K562 (cell line): ENCODE measurements around the gene MAGI3. TPM values are rescaled to one million over a fixed set of nuclear protein-coding genes. Genes with fewer than 3 reads are reported as not detected.

Experiments
- ATAC-seq: fragments of 200-7000 bp; cut with Tn5 transposase; 3 replicates; pipeline ENCODE4 v1.9.1; 2020; ENCODE audit warnings: moderate library complexity
- BruUV-seq: library from RNA; stranded (reverse); fragments of 400-500 nt; replicated peaks from 2 replicates; lab custom pipeline; 2021; lab: Mats Ljungman, UMichigan
- CTCF ChIA-PET: fragments of 300-600 bp; formaldehyde crosslinking; extraction: SDS; loops from one replicate; lab custom pipeline; 2021; ENCODE audit warnings: low intra/inter-chr PET ratio; lab: Yijun Ruan, JAX
- POLR2A ChIA-PET: fragments of 300-600, 350-650 bp; sonication (Branson Sonifier 250); formaldehyde crosslinking; extraction: SDS; loops from one replicate; lab custom pipeline; 2021; ENCODE audit warnings: antibody characterized with exemption, inconsistent platforms; lab: Yijun Ruan, JAX
- DNase-seq, 4 experiments: peaks; one replicate each; pipeline versions ENCODE4 v3.0.0 to v3.0.0-alpha.2; 2011 to 2018; ENCODE audit warnings: low spot score in 3 of 4, mixed read lengths in 3 of 4; ENCODE audit errors: extremely low read depth in 1 of 4
- FAIRE-seq: peaks from 2 replicates; lab custom pipeline; 2011; peaks lifted over from hg19 to GRCh38; lab: Jason Lieb, UNC
- H2AFZ ChIP-seq: 2 replicates; pipeline ENCODE4 v1.6.0; 2011; ENCODE audit warnings: low read depth, low read length, control low read depth, inconsistent platforms
- H3K27ac ChIP-seq: fragments of 200-600 bp; 3 replicates; pipeline ENCODE4 v1.8.0; 2011; ENCODE audit warnings: low read depth, mild to moderate bottlenecking, control low read depth, inconsistent platforms, low read length, moderate library complexity, mixed read lengths; ENCODE audit errors: extremely low read depth
- H3K27me3 ChIP-seq, 2 experiments: fragments of 300-600 bp in 1 of 2; 2 replicates in 1 of 2; 3 replicates in 1 of 2; pipeline versions ENCODE4 v1.6.0 to v1.8.0; 2011; ENCODE audit warnings: inconsistent platforms in 2 of 2, low read length in 2 of 2, mild to moderate bottlenecking in 1 of 2, mixed read lengths in 1 of 2, moderate library complexity in 1 of 2; ENCODE audit not compliant: control insufficient read depth in 2 of 2, insufficient read depth in 2 of 2
- H3K36me3 ChIP-seq: fragments of 300-600 bp; 3 replicates; pipeline ENCODE4 v1.8.0; 2011; ENCODE audit warnings: mild to moderate bottlenecking, low read length, inconsistent platforms; ENCODE audit not compliant: control insufficient read depth, insufficient read depth
- H3K4me1 ChIP-seq, 2 experiments: fragments of 200-600 bp in 1 of 2; replicated peaks in 1 of 2; 2 replicates in 1 of 2; 3 replicates in 1 of 2; pipeline versions ENCODE4 v1.5.1 to v1.8.0; 2011; ENCODE audit warnings: inconsistent platforms in 2 of 2, low read length in 2 of 2, mild to moderate bottlenecking in 1 of 2, mixed read lengths in 1 of 2, moderate library complexity in 1 of 2; ENCODE audit not compliant: control insufficient read depth in 2 of 2, insufficient read depth in 2 of 2
- H3K4me2 ChIP-seq: 2 replicates; pipeline ENCODE4 v1.6.1; 2011; ENCODE audit warnings: low read length, control low read depth, inconsistent platforms, mixed read lengths; ENCODE audit not compliant: insufficient read depth
- H3K4me3 ChIP-seq: fragments of 200-600 bp; sonication (generic), shearing (Covaris generic); 2 replicates; pipeline ENCODE4 v1.5.1; 2016; ENCODE audit warnings: control low read depth, inconsistent platforms
- H3K79me2 ChIP-seq: fragments of 200-600 bp; 3 replicates; pipeline ENCODE4 v1.8.0; 2011; ENCODE audit warnings: low read length, inconsistent platforms; ENCODE audit not compliant: control insufficient read depth, insufficient read depth
- H3K9ac ChIP-seq, 2 experiments: 2 replicates each; pipeline versions ENCODE4 v1.6.0 to v1.6.1; 2011; ENCODE audit warnings: low read depth in 2 of 2, low read length in 2 of 2, control low read depth in 1 of 2, inconsistent platforms in 1 of 2, mild to moderate bottlenecking in 1 of 2, mixed read lengths in 1 of 2; ENCODE audit not compliant: insufficient read depth in 1 of 2
- H3K9me1 ChIP-seq: one replicate; pipeline ENCODE4 v1.6.0; 2011; ENCODE audit warnings: inconsistent platforms, mild to moderate bottlenecking, low read length, moderate library complexity; ENCODE audit not compliant: control insufficient read depth, insufficient read depth
- H3K9me3 ChIP-seq: replicated peaks from 2 replicates; pipeline ENCODE4 v1.5.1; 2011; ENCODE audit warnings: low read depth, low read length, inconsistent platforms; ENCODE audit not compliant: control insufficient read depth, insufficient read depth
- H4K20me1 ChIP-seq: replicated peaks from 2 replicates; pipeline ENCODE4 v1.6.1; 2011; ENCODE audit warnings: low read length, inconsistent platforms, mixed read lengths; ENCODE audit not compliant: control insufficient read depth, insufficient read depth
- CBFA2T3 ChIP-seq: fragments of 450-650 bp; IDR thresholded peaks from 2 replicates; pipeline ENCODE4 v1.6.1; 2017
- CTBP1 ChIP-seq: fragments of 450-650 bp; IDR thresholded peaks from 2 replicates; pipeline ENCODE4 v1.6.1; 2016; ENCODE audit warnings: borderline replicate concordance
- DPF2 ChIP-seq: fragments of 450-650 bp; IDR thresholded peaks from 2 replicates; pipeline ENCODE4 v1.6.1; 2016
- EWSR1 ChIP-seq: fragments of 450-650 bp; IDR thresholded peaks from 2 replicates; pipeline ENCODE4 v1.6.1; 2018; ENCODE audit warnings: borderline replicate concordance, mild to moderate bottlenecking, low read depth, moderate library complexity; ENCODE audit not compliant: partially characterized antibody
- FOXA3 ChIP-seq, 2 experiments: fragments of 450-650 bp in 1 of 2; sonication (generic) in 1 of 2; formaldehyde crosslinking; IDR thresholded peaks in 1 of 2; conservative IDR thresholded peaks in 1 of 2; 2 replicates each; pipeline versions ENCODE4 v1.4.0 to v1.8.0; 2020 to 2022; ENCODE audit warnings: mild to moderate bottlenecking in 2 of 2, missing genetic modification reagents in 1 of 2
- FOXJ2 ChIP-seq: fragments of 200-800 bp; sonication (Bioruptor generic); IDR thresholded peaks from 2 replicates; pipeline ENCODE4 v1.6.1; 2016; ENCODE audit warnings: missing genetic modification characterization, missing compliant biosample characterization
- HCFC1 ChIP-seq: IDR thresholded peaks from 2 replicates; pipeline ENCODE4 v1.6.1; 2012; ENCODE audit warnings: low read depth, low read length, improper control_type of control experiment
- HNRNPK ChIP-seq: fragments of 200-400 bp; formaldehyde crosslinking; IDR thresholded peaks from one replicate; pipeline ENCODE4 v1.6.1; 2018; ENCODE audit warnings: mild to moderate bottlenecking, low read depth, low read length; ENCODE audit not compliant: poor library complexity, severe bottlenecking
- KDM1A ChIP-seq, 2 experiments: fragments of 450-650 bp; IDR thresholded peaks; 2 replicates each; pipeline ENCODE4 v1.6.1; 2016; ENCODE audit warnings: mild to moderate bottlenecking in 2 of 2
- LARP7 ChIP-seq: fragments of 450-650 bp; IDR thresholded peaks from 2 replicates; pipeline ENCODE4 v1.6.1; 2016
- LCOR ChIP-seq: sonication (generic); formaldehyde crosslinking; IDR thresholded peaks from 2 replicates; pipeline ENCODE4 v1.8.0; 2022; ENCODE audit warnings: mild to moderate bottlenecking, missing genetic modification reagents
- MEIS2 ChIP-seq: fragments of 450-650 bp; IDR thresholded peaks from 2 replicates; pipeline ENCODE4 v1.6.1; 2014; ENCODE audit warnings: mild to moderate bottlenecking; ENCODE audit not compliant: partially characterized antibody
- SRF ChIP-seq, 2 experiments: fragments of 250-450, 450-650 bp in 1 of 2; sonication (Bioruptor Pico) in 1 of 2; sonication (generic) in 1 of 2; formaldehyde crosslinking; IDR thresholded peaks; 2 replicates each; pipeline versions ENCODE4 v1.5.0 to v1.5.1; 2020 to 2022; ENCODE audit warnings: mild to moderate bottlenecking in 1 of 2, missing genetic modification reagents in 1 of 2
- TAF15 ChIP-seq: fragments of 200-400 bp; formaldehyde crosslinking; IDR thresholded peaks from 2 replicates; pipeline ENCODE4 v1.6.1; 2017; ENCODE audit warnings: mild to moderate bottlenecking, low read depth, low read length, moderate library complexity
- TAL1 ChIP-seq: fragments of 450-650 bp; IDR thresholded peaks from 2 replicates; pipeline ENCODE4 v1.6.1; 2016; ENCODE audit warnings: mild to moderate bottlenecking
- TCF7L2 ChIP-seq: fragments of 150-350 bp; IDR thresholded peaks from 2 replicates; pipeline ENCODE4 v1.6.1; 2016; ENCODE audit warnings: low read depth, mild to moderate bottlenecking, low read length, moderate library complexity
- TEAD4 ChIP-seq, 2 experiments: sonication (generic) in 1 of 2; formaldehyde crosslinking in 1 of 2; IDR thresholded peaks; 2 replicates each; pipeline versions ENCODE4 v1.6.1 to v1.8.0; 2012 to 2022; ENCODE audit warnings: borderline replicate concordance in 1 of 2, inconsistent platforms in 1 of 2, low read length in 1 of 2, mild to moderate bottlenecking in 1 of 2, missing genetic modification reagents in 1 of 2
- TRIM24 ChIP-seq, 2 experiments: fragments of 450-650 bp; IDR thresholded peaks; 2 replicates each; pipeline ENCODE4 v1.6.1; 2016
- ZNF212 ChIP-seq: fragments of 450-650 bp; formaldehyde crosslinking; IDR thresholded peaks from 2 replicates; pipeline ENCODE4 v1.4.0; 2020; ENCODE audit warnings: mild to moderate bottlenecking
- WGBS: fragments of 100-300 bp; shearing (Covaris generic); methylation state at CpG from one replicate; pipeline ENCODE4 v1.1.6; 2016; ENCODE audit warnings: low coverage, mixed read lengths; ENCODE audit not compliant: insufficient coverage; ENCODE audit errors: missing lambda C conversion rate; 5-methylcytosine and 5-hydroxymethylcytosine counted together
- in situ Hi-C: fragments of 300-500 bp; cut with MboI; formaldehyde crosslinking; loops from 4 replicates; pipeline ENCODE4 v1.15.0; 2018; ENCODE audit warnings: inconsistent platforms, mixed read lengths
- intact Hi-C: fragments of 100-400 bp; cut with micrococcal nuclease; formaldehyde crosslinking; loops from 2 replicates; pipeline ENCODE4 v1.14.2; 2022
- polyA plus RNA-seq, 8 experiments: library from polyadenylated mRNA; depleted of rRNA in 4 of 8; stranded (reverse) in 5 of 8; unstranded in 3 of 8; fragments of >200 nt; fragmentation: Nextera tagmentation in 2 of 8; fragmentation: Illumina TruSeq in 1 of 8; extraction: Ambion mirVana in 2 of 8; extraction: Trizol in 1 of 8; gene quantifications; 2 replicates each; pipeline versions ENCODE4 v1.2.1 to v1.2.3, GENCODE V29; 2011 to 2014; ENCODE audit warnings: inconsistent platforms in 1 of 8, missing spikeins in 1 of 8
- total RNA-seq, 7 experiments: library from RNA; depleted of rRNA in 6 of 7; stranded (reverse); fragments of >200 nt in 6 of 7; fragmentation: Illumina TruSeq in 2 of 7; extraction: Trizol in 2 of 7; gene quantifications; 2 replicates each; pipeline versions ENCODE4 v1.2.1 to v1.2.3, GENCODE V29; 2011 to 2021; ENCODE audit warnings: low replicate concordance in 1 of 7
- TF ChIP-seq, protein P1 (sequence below), 3 experiments: IDR thresholded peaks in 2 of 3; conservative IDR thresholded peaks in 1 of 3; 2 replicates each; pipeline ENCODE4 v1.5.1; 2011 to 2012; ENCODE audit warnings: low read length in 3 of 3, mild to moderate bottlenecking in 3 of 3, control low read depth in 2 of 3, improper control_type of control experiment in 1 of 3, inconsistent platforms in 1 of 3, low read depth in 1 of 3, mixed read lengths in 1 of 3, moderate library complexity in 1 of 3; ENCODE audit not compliant: insufficient read depth in 2 of 3

MAGI3 gene
- total and polyA plus RNA-seq, 9 of the 15 experiments (the other 6 are each of a cell fraction or from before 2014, with no cell fraction given): 1.0 to 8.6 (median 5.5) TPM

GRCh38 chr1:113676524-113676923 lies 286.2 kb downstream of the MAGI3 start (continued):
- TF ChIP-seq MEIS2: peak; percentile 69
- TF ChIP-seq CTBP1: peak; percentile 24; the same call in 1 of the 2 replicates
- no peak for TF ChIP-seq ZNF212
- no peak for TF ChIP-seq HCFC1
- TF ChIP-seq CBFA2T3: peak; percentile 89

DNA sequence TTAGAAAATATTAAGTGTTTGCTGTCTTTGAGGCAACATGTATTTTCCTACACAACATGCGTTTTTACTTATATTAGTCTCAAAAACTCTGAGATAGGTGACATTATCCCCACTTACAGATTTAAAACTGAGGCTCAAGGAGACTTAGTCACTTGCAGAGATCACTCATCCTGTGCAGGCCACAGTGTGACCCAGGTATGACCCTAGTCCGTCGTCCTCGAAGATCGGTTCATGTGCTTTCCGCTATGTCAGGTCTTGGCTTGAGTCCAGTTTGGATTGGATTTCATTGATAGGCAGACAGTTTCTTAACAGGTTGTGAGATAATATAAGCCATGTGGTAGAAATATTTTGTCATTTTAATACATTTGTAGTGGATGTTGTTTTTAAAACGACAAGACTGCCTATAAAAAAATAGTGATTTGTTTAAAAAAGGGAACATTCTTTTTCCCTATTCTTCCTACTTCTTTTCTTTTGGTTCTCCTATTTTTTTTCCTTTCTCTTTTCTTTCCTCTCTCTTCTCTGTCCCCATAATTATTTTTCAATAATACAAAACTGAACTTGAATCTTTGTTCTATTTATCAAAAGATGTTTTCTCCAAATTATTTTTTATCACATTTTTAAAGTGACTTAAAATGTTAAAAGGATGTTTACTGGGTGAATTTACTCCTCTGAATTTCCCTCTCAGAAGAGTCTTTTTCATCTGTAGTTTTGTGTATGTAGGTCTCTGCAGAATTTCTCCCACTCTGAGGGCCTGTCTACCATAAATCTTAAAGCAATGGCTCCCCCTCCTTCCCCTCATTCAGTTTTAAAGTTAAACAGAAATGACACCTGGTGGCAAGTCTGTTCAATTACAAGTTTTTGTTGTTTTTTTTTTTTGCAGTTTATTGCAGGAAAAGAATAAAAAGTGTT lies 287.2 kb downstream of the MAGI3 start:
- ChIA-PET POLR2A (interaction anchor here (0.6 to 2.7 kb wide), 2 partner anchors 10 to 534 kb away, joined by 3 to 12 read pairs; no protein-coding TSS in a partner anchor), CTCF (interaction anchor here (0.6 to 2.9 kb wide), 6 partner anchors 145 to 962 kb away, joined by 3 to 25 read pairs (median 4); partner anchors contain the start of genes LRIG2 and PPM1J)
- Histone ChIP-seq H3K27me3 (no peaks in the 10 kb centered on the region), H3K9me3 (no peaks in the 10 kb centered on the region), H3K36me3 (no peaks in the 10 kb centered on the region), H4K20me1 (no peaks in the 10 kb centered on the region), H3K27ac (no peak overlapping the region), H3K9ac (no peak overlapping the region), H3K4me3 (no peak overlapping the region), H3K4me2 (no peak overlapping the region), H3K79me2 (no peaks in the 10 kb centered on the region), H3K9me1 (no peaks in the 10 kb centered on the region), H2AFZ (no peak overlapping the region), H3K4me1 (peaks cover 0 to 32% of the 10 kb centered on the region in 2 experiments; a peak in 4 of 5 replicates)
- DNase-seq (peak; percentile 80 to 94 (median 83)), ATAC-seq (peak; percentile 96), FAIRE-seq (peak; percentile 95)
- WGBS: 2% methylated on average over 7 of the region's 7 CpGs
- intact Hi-C loops: loop anchor here (1.0 to 5.0 kb wide), 7 partner anchors 135 to 960 kb away; partner anchors contain the start of genes LRIG2, MAGI3, PPM1J and RSBN1
- in situ Hi-C loops: loop anchor here (5.0 kb wide), 1 partner anchor 535 kb away; no protein-coding TSS in a partner anchor
- BruUV-seq: no TSS peak
- TF ChIP-seq TAF15: no peak
- TF ChIP-seq TEAD4 (IDR thresholded peaks at IDR 0.05; ENCODE audit: low read length): peak; percentile 62
- no peak for TF ChIP-seq TEAD4 (CRISPR knock-in tag; IDR thresholded peaks at IDR 0.05; ENCODE audit: borderline replicate concordance)
- TF ChIP-seq LCOR (CRISPR knock-in tag): no peak
- TF ChIP-seq EWSR1: no peak
- peak; percentile 96 to 97 for TF ChIP-seq KDM1A (IDR thresholded peaks at IDR 0.05)
- TF ChIP-seq TCF7L2: no peak
- peak; percentile 26; the same call in 1 of the 2 replicates for TF ChIP-seq TAL1
- no peak for TF ChIP-seq FOXJ2
- no peak for TF ChIP-seq SRF (CRISPR knock-in tag; IDR thresholded peaks at IDR 0.05)
- peak; percentile 85; the same call in 1 of the 2 replicates for TF ChIP-seq LARP7
- peak; percentile 80 for TF ChIP-seq DPF2
- TF ChIP-seq TRIM24 (IDR thresholded peaks at IDR 0.05): peak; percentile 29 to 75; a peak in 2 of 4 replicates
- TF ChIP-seq HNRNPK: no peak
- TF ChIP-seq FOXA3 (CRISPR knock-in tag; conservative IDR thresholded peaks at IDR 0.05 in 1 of 2, IDR thresholded peaks at IDR 0.05 in 1 of 2): no peak
- TF ChIP-seq, protein P1, sequence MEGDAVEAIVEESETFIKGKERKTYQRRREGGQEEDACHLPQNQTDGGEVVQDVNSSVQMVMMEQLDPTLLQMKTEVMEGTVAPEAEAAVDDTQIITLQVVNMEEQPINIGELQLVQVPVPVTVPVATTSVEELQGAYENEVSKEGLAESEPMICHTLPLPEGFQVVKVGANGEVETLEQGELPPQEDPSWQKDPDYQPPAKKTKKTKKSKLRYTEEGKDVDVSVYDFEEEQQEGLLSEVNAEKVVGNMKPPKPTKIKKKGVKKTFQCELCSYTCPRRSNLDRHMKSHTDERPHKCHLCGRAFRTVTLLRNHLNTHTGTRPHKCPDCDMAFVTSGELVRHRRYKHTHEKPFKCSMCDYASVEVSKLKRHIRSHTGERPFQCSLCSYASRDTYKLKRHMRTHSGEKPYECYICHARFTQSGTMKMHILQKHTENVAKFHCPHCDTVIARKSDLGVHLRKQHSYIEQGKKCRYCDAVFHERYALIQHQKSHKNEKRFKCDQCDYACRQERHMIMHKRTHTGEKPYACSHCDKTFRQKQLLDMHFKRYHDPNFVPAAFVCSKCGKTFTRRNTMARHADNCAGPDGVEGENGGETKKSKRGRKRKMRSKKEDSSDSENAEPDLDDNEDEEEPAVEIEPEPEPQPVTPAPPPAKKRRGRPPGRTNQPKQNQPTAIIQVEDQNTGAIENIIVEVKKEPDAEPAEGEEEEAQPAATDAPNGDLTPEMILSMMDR (IDR thresholded peaks at IDR 0.05 in 2 of 3, conservative IDR thresholded peaks at IDR 0.05 in 1 of 3; ENCODE audit: insufficient read depth in 2 of 3, low read depth in 1 of 3, low read length in 3 of 3): peak; percentile 59 to 85 (median 64)
